OCI-LY7 (cell line): ENCODE results near the gene ATP11C. TPM values are rescaled to one million over a fixed set of nuclear protein-coding genes. Genes with fewer than 3 reads are reported as not detected.

Source experiments
- BruUV-seq: library from RNA; stranded (reverse); fragments of 400-500 nt; replicated peaks from 2 replicates; lab custom pipeline; 2021; lab: Mats Ljungman, UMichigan
- CTCF ChIA-PET: fragments of 300-600 bp; sonication (Branson Sonifier 250); formaldehyde crosslinking; loops from one replicate; lab custom pipeline; 2022; ENCODE audit warnings: antibody characterized with exemption; ENCODE audit not compliant: unreplicated experiment; lab: Charles Lee
- POLR2A ChIA-PET: fragments of 300-600 bp; sonication (Branson Sonifier 250); formaldehyde crosslinking; loops from one replicate; lab custom pipeline; 2022; ENCODE audit warnings: antibody characterized with exemption; lab: Charles Lee
- DNase-seq: peaks from one replicate; pipeline ENCODE4 v3.0.0-alpha.2; 2015; ENCODE audit warnings: low spot score
- H2AFZ ChIP-seq: fragments of 200-600 bp; sonication (generic), shearing (Covaris generic); 2 replicates; pipeline ENCODE4 v1.6.1; 2014; ENCODE audit warnings: mild to moderate bottlenecking, antibody characterized with exemption, low read length, moderate library complexity
- H3K27ac ChIP-seq: fragments of 200-600 bp; sonication (generic); 2 replicates; pipeline ENCODE4 v1.5.1; 2014; ENCODE audit warnings: mixed run types, low read depth, mild to moderate bottlenecking, moderate library complexity, low read length, inconsistent platforms; ENCODE audit not compliant: poor library complexity, severe bottlenecking
- H3K36me3 ChIP-seq: fragments of 200-600 bp; sonication (generic); 2 replicates; pipeline ENCODE4 v1.6.1; 2014; ENCODE audit warnings: mild to moderate bottlenecking, antibody characterized with exemption, low read length, moderate library complexity, mixed read lengths; ENCODE audit not compliant: insufficient read depth
- H3K4me1 ChIP-seq: fragments of 200-600 bp; sonication (generic); 2 replicates; pipeline ENCODE4 v1.5.1; 2014; ENCODE audit warnings: mild to moderate bottlenecking, low read length; ENCODE audit not compliant: insufficient read depth, poor library complexity, severe bottlenecking
- H3K4me2 ChIP-seq: fragments of 200-600 bp; sonication (generic); 2 replicates; pipeline ENCODE4 v1.6.1; 2014; ENCODE audit warnings: mild to moderate bottlenecking, low read length
- H3K4me3 ChIP-seq: fragments of 200-600 bp; sonication (generic); 2 replicates; pipeline ENCODE4 v1.5.1; 2014; ENCODE audit warnings: mild to moderate bottlenecking, low read depth, low read length; ENCODE audit not compliant: poor library complexity, severe bottlenecking
- H3K79me2 ChIP-seq: fragments of 200-600 bp; sonication (generic); 2 replicates; pipeline ENCODE4 v1.6.1; 2016; ENCODE audit warnings: low read depth, mild to moderate bottlenecking, low read length, moderate library complexity, mixed read lengths; ENCODE audit not compliant: insufficient read depth
- H3K9me2 ChIP-seq: fragments of 200-600 bp; sonication (generic); 2 replicates; pipeline ENCODE4 v1.6.1; 2016; ENCODE audit warnings: mild to moderate bottlenecking, low read length, mixed read lengths; ENCODE audit not compliant: insufficient read depth
- H3K9me3 ChIP-seq: fragments of 200-600 bp; sonication (generic); 2 replicates; pipeline ENCODE4 v1.6.1; 2014; ENCODE audit warnings: mild to moderate bottlenecking, mixed run types, low read length, mixed read lengths
- H4K20me1 ChIP-seq: fragments of 200-600 bp; sonication (generic); 2 replicates; pipeline ENCODE4 v1.6.1; 2014; ENCODE audit warnings: mild to moderate bottlenecking, antibody characterized with exemption, low read length, moderate library complexity, mixed read lengths; ENCODE audit not compliant: insufficient read depth
- CTCF ChIP-seq: fragments of 200-600 bp; sonication (generic); conservative IDR thresholded peaks from 2 replicates; pipeline ENCODE4 v1.5.1; 2014; ENCODE audit warnings: mild to moderate bottlenecking, antibody characterized with exemption, low read length, moderate library complexity, mixed read lengths
- EZH2phosphoT487 ChIP-seq: fragments of 200-600 bp; sonication (generic); IDR thresholded peaks from 2 replicates; pipeline ENCODE4 v1.6.1; 2018; ENCODE audit warnings: low read depth, borderline replicate concordance, mild to moderate bottlenecking, mixed run types, antibody characterized with exemption, low read length, moderate library complexity, mixed read lengths
- intact Hi-C: fragments of 100-400 bp; cut with micrococcal nuclease; formaldehyde crosslinking; loops from one replicate; pipeline ENCODE4 v1.10.0; 2022; ENCODE audit not compliant: unreplicated experiment
- total RNA-seq, 2 experiments: library from RNA; depleted of rRNA in 1 of 2; stranded (reverse); fragments of >200 nt in 1 of 2; shearing (Covaris generic) in 1 of 2; gene quantifications; 2 replicates each; pipeline ENCODE4 v1.2.3, GENCODE V29; 2014 to 2022

Gene ATP11C
- total RNA-seq, 2 experiments from 2014 or later: 20.9 to 25.2 TPM

GRCh38 chrX:139720136-139720535 lies 212.7 kb downstream of the ATP11C start:
- intact Hi-C loops: no loop called here

DNA sequence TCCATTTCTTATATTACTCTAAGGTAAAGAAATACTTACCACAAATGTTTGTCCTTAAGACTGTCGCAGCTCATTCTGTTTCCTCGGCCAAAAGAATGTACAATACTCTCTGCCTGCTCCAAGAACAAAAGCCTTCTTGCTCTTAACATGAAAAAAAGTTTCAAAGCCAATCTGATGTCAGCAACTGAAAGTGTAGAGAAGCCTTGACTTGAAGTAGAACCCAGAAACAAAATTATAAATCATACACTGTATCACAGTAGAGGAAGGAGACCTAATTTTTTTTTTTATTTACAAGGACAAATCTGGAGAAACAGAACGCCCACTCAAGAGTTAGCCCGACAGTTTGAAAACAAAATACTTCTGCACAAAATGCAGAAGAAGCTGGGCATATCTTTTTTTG lies 224.8 kb downstream of the ATP11C start, which contains the start of gene MCF2:
MCF2 (minus strand) TSS at position 101 of the 400 bp plus-strand sequence. CDS start 56,423 bp downstream, outside the sequence.
- CTCF ChIA-PET: no interaction called here
- H3K36me3 ChIP-seq: no peaks in the 10 kb centered on the region
- DNase-seq: no peak
- H3K4me1 ChIP-seq: no peaks in the 10 kb centered on the region
- H3K4me2 ChIP-seq: no peak within 1 kb of the TSS
- H3K9me2 ChIP-seq: no peaks in the 10 kb centered on the region
- no peaks in the 10 kb centered on the region for H3K79me2 ChIP-seq
- no peak within 1 kb of the TSS for H3K4me3 ChIP-seq
- TF ChIP-seq EZH2phosphoT487: no peak
- H3K27ac ChIP-seq: no peak within 1 kb of the TSS
- no peak within 1 kb of the TSS for H2AFZ ChIP-seq
- BruUV-seq: no TSS peak
- H4K20me1 ChIP-seq: no peaks in the 10 kb centered on the region
- intact Hi-C loops: no loop called here
- POLR2A ChIA-PET: interaction anchor here (0.6 kb wide), 1 partner anchor 794 kb away, joined by 3 read pairs; no protein-coding TSS in a partner anchor
- H3K9me3 ChIP-seq: no peaks in the 10 kb centered on the region

More at GRCh38 chrX:139720136-139720535, 212.7 kb downstream of the ATP11C start:
- Histone ChIP-seq H3K27ac (no peak overlapping the region), H3K4me2 (no peak overlapping the region), H3K36me3 (no peaks in the 10 kb centered on the region), H3K79me2 (no peaks in the 10 kb centered on the region), H3K4me3 (no peak overlapping the region), H4K20me1 (no peaks in the 10 kb centered on the region), H3K9me2 (no peaks in the 10 kb centered on the region), H2AFZ (no peak overlapping the region), H3K9me3 (no peaks in the 10 kb centered on the region), H3K4me1 (no peaks in the 10 kb centered on the region)
- POLR2A ChIA-PET: no interaction called here
- CTCF ChIA-PET: no interaction called here
- DNase-seq: no peak
- TF ChIP-seq EZH2phosphoT487 (no peak), CTCF (no peak)
- BruUV-seq: no TSS peak

DNA sequence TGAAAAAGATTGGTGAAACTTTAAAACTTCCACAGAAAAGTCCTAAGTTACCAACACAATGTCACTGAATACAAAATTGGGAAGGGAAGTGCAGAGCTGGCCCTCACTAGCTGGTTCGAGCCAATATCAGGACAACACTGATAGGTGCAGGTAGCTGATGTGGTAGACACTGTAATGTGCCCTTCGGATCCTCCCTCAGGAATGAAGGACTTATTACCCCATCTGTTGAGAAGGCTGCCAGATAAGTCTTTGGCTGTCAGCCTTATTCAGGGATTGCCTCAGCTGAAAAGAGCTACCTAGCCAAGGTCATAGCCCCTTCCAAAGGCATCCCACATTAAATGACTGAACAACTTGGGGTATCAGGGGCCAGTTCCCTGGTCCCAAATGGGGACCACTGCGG lies 230.2 kb downstream of the ATP11C start:
- Histone ChIP-seq H3K36me3 (no peaks in the 10 kb centered on the region), H3K79me2 (no peaks in the 10 kb centered on the region), H3K4me2 (no peak overlapping the region), H3K27ac (no peak overlapping the region), H4K20me1 (no peaks in the 10 kb centered on the region), H3K9me3 (no peaks in the 10 kb centered on the region), H2AFZ (no peak overlapping the region), H3K9me2 (no peaks in the 10 kb centered on the region), H3K4me1 (no peaks in the 10 kb centered on the region), H3K4me3 (no peak overlapping the region)
- ChIA-PET POLR2A (no interaction called here), CTCF (interaction anchor here (0.5 kb wide), 1 partner anchor 297 kb away, joined by 3 read pairs; no protein-coding TSS in a partner anchor)
- BruUV-seq: no TSS peak
- intact Hi-C loops: no loop called here
- DNase-seq: no peak
- TF ChIP-seq EZH2phosphoT487: no peak
- no peak for TF ChIP-seq CTCF
